Body of pancreas (tissue), 4 donors: ENCODE data around the gene KXD1. TPM values are rescaled to one million over a fixed set of nuclear protein-coding genes. Genes with fewer than 3 reads are reported as not detected.
A peak's percentile ranks its signal among the peaks of the same experiment; 100 is the strongest.

Source experiments
- ATAC-seq: fragments of 150-250 bp; one replicate; pipeline ENCODE4 v1.9.1; 2016
- DNase-seq, 4 donors: peaks; one replicate each; pipeline ENCODE4 v3.0.0-alpha.2; 2019
- H3K27ac ChIP-seq, 4 donors: fragments of 200-600 bp; sonication (generic); 1 replicate in 3 of 4; 2 replicates in 1 of 4; pipeline versions ENCODE4 v1.5.1 to v1.6.1; 2016 to 2019; ENCODE audit warnings: mild to moderate bottlenecking in 1 of 4, mixed read lengths in 1 of 4, moderate library complexity in 1 of 4
- H3K27me3 ChIP-seq, 2 donors: fragments of 200-600 bp; sonication (generic); one replicate each; pipeline ENCODE4 v1.6.0; 2016; ENCODE audit warnings: mild to moderate bottlenecking in 1 of 2
- H3K36me3 ChIP-seq, 2 donors: fragments of 200-600 bp; sonication (generic); replicated peaks in 1 of 2; 2 replicates each; pipeline ENCODE4 v1.5.1; 2016; ENCODE audit warnings: low read depth in 2 of 2; ENCODE audit not compliant: insufficient read depth in 1 of 2
- H3K4me1 ChIP-seq: fragments of 200-600 bp; sonication (generic); one replicate; pipeline ENCODE4 v1.6.0; 2016
- H3K4me3 ChIP-seq, 2 donors: fragments of 200-600 bp; sonication (generic); 1 replicate in 1 of 2; 2 replicates in 1 of 2; pipeline ENCODE4 v1.5.1; 2016 to 2019
- H3K9me3 ChIP-seq, 3 donors: fragments of 200-600 bp; sonication (generic); 1 replicate in 2 of 3; 2 replicates in 1 of 3; pipeline ENCODE4 v1.5.1; 2016
- POLR2A ChIP-seq, 3 donors: fragments of 450-650 bp; IDR thresholded peaks; one replicate each; pipeline ENCODE4 v1.6.1; 2016; ENCODE audit warnings: antibody characterized with exemption in 3 of 3, mild to moderate bottlenecking in 2 of 3
- WGBS, 2 donors: methylation state at CpG; one replicate each; pipeline ENCODE4 v1.1.5; 2017; 5-methylcytosine and 5-hydroxymethylcytosine counted together
- intact Hi-C: fragments of 100-400 bp; cut with DNase I; formaldehyde crosslinking; loops from one replicate; pipeline ENCODE4 v1.15.1; 2023
- total RNA-seq, 2 donors: library from RNA; depleted of rRNA; stranded (reverse); fragments of >200 nt; gene quantifications; one replicate each; pipeline ENCODE4 v1.1.0, GENCODE V29; 2016
- TF ChIP-seq, protein P1 (sequence below), 7 experiments: fragments of 450-650 bp in 4 of 7; fragments of 200-600 bp in 3 of 7; sonication (generic) in 3 of 7; IDR thresholded peaks; one replicate each; pipeline ENCODE4 v1.5.1; 2016 to 2019; ENCODE audit warnings: antibody characterized with exemption in 7 of 7

Gene KXD1
- total RNA-seq, 2 donors from 2014 or later, result 62.6 to 71.1 TPM

DNA sequence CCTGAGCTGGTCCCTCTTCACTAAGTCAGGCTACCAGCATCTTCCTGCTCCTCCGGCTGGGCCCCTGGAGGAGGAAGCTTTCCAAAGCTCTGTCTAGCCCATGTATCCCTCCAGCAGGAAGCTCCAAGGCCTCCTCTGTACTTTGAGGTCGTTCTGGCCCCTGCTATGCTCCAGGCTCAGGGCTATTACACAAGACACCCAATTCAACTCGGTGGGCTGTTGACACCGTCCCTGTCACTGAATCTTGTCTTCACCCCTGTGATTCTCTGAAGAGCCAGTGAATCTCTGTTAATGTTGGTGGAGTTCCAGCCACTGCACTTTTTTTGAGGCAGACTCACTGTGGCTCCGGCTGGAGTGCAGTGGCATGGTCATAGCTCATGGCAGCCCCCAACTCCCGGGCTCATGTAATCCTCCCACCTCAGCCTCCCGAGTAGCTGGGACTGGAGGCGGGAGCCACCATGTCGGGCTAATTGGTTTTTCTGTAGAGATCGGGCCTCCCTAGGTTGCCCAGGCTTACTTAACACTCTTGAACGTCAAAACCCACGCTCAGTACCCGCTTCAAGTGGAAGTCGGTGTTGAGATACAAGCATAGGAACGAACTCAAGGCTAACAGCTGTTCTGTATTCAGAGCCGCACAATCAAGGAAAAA is 30.4 kb downstream of the KXD1 start:
- ATAC-seq, result peak; percentile 28
- H3K4me1 ChIP-seq, result peaks cover 15% of the 10 kb centered on the region
- no peaks in the 10 kb centered on the region for H3K27me3 ChIP-seq
- 36 to 61% methylated on average over 5 to 16 of the region's 16 CpGs for WGBS, 2 donors
- peak overlapping the region; percentile 71 to 93 (median 84) for H3K27ac ChIP-seq
- intact Hi-C loops, result no loop called here
- no peak for DNase-seq
- peak overlapping the region in 1 of 2 donors; percentile 92 for H3K4me3 ChIP-seq
- no peaks in the 10 kb centered on the region for H3K36me3 ChIP-seq
- H3K9me3 ChIP-seq, result no peaks in the 10 kb centered on the region
- TF ChIP-seq, protein P1, sequence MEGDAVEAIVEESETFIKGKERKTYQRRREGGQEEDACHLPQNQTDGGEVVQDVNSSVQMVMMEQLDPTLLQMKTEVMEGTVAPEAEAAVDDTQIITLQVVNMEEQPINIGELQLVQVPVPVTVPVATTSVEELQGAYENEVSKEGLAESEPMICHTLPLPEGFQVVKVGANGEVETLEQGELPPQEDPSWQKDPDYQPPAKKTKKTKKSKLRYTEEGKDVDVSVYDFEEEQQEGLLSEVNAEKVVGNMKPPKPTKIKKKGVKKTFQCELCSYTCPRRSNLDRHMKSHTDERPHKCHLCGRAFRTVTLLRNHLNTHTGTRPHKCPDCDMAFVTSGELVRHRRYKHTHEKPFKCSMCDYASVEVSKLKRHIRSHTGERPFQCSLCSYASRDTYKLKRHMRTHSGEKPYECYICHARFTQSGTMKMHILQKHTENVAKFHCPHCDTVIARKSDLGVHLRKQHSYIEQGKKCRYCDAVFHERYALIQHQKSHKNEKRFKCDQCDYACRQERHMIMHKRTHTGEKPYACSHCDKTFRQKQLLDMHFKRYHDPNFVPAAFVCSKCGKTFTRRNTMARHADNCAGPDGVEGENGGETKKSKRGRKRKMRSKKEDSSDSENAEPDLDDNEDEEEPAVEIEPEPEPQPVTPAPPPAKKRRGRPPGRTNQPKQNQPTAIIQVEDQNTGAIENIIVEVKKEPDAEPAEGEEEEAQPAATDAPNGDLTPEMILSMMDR (IDR thresholded peaks at IDR 0.05), result no peak
- TF ChIP-seq POLR2A (IDR thresholded peaks at IDR 0.05), result no peak

DNA sequence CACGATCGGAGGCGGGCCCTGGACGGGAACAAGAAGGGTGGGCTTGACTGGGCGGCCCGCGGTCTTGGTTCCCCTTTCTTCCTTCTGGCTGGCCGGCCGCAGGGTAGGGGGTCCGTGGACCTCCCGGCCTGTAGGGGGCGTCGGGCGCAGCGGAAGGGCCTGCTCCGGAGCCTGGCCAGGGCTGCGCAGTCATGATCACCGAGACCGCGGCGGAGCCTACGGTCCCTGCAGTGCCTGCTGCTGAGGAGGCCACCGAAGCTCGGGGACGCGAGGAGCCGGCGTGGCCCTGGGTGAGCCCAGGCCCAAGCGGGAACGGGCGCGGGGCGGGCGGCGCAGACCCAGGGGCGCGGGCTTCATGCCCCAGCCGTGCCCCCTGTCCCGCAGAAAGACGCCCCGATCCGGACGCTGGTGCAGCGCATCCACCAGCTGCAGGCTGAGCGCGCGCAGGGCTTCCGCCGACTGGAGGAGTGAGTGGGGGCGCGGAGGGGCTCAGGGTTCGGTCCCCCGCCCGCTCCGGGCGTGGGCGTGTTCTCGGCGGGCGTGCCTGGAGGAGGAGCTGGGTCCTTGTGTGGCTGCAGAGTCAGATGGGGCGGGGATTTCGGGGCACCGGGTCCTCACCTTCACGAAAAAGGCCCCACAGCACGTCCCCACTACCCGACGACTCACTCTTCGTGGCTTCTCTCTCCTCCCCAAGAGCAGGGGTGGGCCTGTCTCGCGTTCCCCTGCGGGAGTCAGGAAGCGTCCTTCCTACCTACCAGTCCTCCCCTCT is 31.1 kb downstream of the KXD1 start, which contains the start of gene REX1BD:
Gene REX1BD, plus strand, starts transcription at position 188 of the 769 bp plus-strand sequence. Its CDS starts 4 bp downstream, at position 192.
- Histone ChIP-seq H3K27ac (peak within 1 kb of the TSS; percentile 71 to 93 (median 84)), H3K4me1 (peaks cover 15% of the 10 kb centered on the region), H3K9me3 (no peaks in the 10 kb centered on the region), H3K4me3 (peak within 1 kb of the TSS; percentile 83 to 92), H3K36me3 (no peaks in the 10 kb centered on the region), H3K27me3 (no peaks in the 10 kb centered on the region)
- peak; percentile 80 to 83 (median 81) for DNase-seq
- TF ChIP-seq, protein P1 (IDR thresholded peaks at IDR 0.05), result peak; percentile 84 to 94 (median 88)
- TF ChIP-seq POLR2A (IDR thresholded peaks at IDR 0.05), result peak; percentile 44 to 64 (median 60)
- ATAC-seq, result peak; percentile 89
- 0% methylated on average over 72 of the region's 72 CpGs; no CpG with 5 or more reads in 1 of the 2 donors for WGBS, 2 donors
- intact Hi-C loops, result no loop called here

DNA sequence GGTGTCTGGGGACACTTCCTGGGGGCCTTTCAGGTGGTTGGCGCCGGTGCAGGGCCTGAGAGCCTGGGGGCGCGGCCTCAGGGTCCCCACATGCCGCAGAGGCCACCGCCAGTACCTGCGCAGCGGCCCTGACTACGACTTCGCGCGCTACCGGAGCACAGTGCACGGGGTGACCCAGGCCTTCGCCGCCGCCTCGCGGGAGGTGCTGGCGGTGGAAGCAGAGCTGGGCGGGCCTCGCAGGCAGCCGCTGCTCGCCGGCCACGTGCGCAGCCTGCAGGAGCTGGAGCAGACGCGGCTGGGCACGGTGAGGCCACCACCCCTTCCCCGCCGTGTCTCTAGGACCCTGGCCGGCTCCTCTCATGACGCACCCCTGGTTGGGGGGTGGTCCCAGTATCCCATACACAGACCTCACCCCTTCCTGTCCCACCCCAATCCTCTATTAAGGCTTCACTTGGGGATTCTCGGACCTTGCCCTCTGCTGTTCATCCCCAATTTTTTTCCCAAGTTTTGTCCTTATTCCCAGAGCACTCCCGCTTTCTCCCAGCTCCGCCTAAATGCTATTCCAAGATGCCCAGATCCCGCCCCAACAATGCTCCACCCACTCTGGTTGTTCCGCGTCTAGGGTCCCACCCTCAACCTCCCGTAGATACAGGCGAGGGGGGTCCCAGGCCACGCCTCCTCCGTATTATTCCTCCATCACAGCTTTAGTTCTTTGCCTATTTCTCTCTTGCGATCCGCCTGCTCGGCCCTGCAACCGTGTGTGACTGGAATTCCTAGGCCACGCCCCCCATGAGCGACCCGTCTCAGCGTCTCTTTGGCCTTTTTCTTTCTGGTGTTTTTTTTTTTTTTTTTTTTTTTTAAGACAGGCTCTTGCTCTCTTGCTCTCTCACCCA is 32.0 kb downstream of the KXD1 start:
- no peaks in the 10 kb centered on the region for H3K36me3 ChIP-seq
- peak overlapping the region; percentile 83 to 92 for H3K4me3 ChIP-seq
- no peak for TF ChIP-seq POLR2A (IDR thresholded peaks at IDR 0.05)
- TF ChIP-seq, protein P1 (IDR thresholded peaks at IDR 0.05), result peak in 5 of 7 experiments; percentile 9 to 43 (median 38)
- 20 to 76% methylated on average over 18 to 49 of the region's 52 CpGs for WGBS, 2 donors
- DNase-seq (peak; percentile 63 to 74 (median 72)), ATAC-seq (peak; percentile 61)
- H3K27me3 ChIP-seq, result no peaks in the 10 kb centered on the region
- intact Hi-C loops, result no loop called here
- H3K4me1 ChIP-seq, result peaks cover 23% of the 10 kb centered on the region
- H3K27ac ChIP-seq, result peak overlapping the region; percentile 71 to 93 (median 84)
- H3K9me3 ChIP-seq, result no peaks in the 10 kb centered on the region

DNA sequence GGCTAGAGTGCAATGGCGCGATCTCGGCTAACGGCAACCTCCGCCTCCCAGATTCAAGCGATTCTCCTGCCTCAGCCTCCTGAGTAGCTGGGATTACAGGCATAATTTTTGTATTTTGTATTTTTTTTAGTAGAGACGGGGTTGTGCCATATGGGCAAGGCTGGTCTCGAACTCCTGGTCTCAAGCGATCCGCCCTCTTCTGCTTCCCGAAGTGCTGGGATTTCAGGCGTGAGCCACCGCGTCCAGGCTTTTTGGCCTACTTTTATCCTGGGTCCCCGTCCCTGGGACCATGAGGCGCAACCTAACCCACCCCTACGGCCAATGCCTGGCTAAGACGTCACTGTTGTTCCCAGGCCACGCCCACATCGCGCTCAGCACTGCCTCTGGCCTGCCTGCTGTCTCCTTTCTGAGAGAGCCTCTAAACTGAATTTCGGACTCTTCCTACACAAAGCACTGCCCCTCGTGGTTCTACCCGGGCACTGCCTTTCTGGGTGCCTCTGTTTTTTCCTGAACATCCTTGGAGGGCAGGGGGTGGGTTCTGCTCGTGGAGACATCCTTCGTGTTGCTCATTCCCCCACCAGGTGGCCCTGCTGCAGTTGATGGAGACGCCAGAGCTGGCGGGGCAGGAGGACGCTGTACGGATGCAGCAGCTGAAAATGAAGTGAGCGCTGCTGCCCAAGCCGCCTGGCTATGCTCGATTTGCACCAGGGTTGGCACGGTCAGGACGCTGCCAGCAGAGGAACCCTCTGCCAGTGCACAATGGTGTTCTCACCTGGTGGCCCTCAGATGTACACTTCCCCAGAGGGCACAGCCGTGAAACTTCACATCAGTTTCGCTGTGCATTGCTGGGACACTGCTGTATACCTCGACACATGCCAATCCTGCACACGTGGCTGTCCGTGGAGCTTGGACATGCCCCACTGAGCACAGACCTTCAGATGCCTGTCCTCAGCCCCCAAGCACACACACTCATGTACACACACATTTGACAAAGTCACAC is 32.9 kb downstream of the KXD1 start:
- WGBS, 2 donors, result 84 to 88% methylated on average over 39 of the region's 40 CpGs
- no peak for ATAC-seq
- Histone ChIP-seq H3K27ac (no peak overlapping the region), H3K4me3 (no peak overlapping the region), H3K27me3 (no peaks in the 10 kb centered on the region), H3K36me3 (no peaks in the 10 kb centered on the region), H3K9me3 (no peaks in the 10 kb centered on the region), H3K4me1 (peaks cover 29% of the 10 kb centered on the region)
- no peak for TF ChIP-seq POLR2A (IDR thresholded peaks at IDR 0.05)
- TF ChIP-seq, protein P1 (IDR thresholded peaks at IDR 0.05), result no peak
- intact Hi-C loops, result no loop called here
- DNase-seq, result no peak
